ENCODE results near the gene LSAMP. TPM values are rescaled to one million over a fixed set of nuclear protein-coding genes. Genes with fewer than 3 reads are reported as not detected.

LSAMP gene
- polyA plus RNA-seq, 1 experiment: 2.7 TPM

- POLR2A ChIA-PET: no interaction called here
- H3K36me3 ChIP-seq (ENCODE audit: control insufficient read depth, insufficient read depth, low read length): no peaks in the 10 kb centered on the region
- no peak overlapping the region for H3K4me3 ChIP-seq (ENCODE audit: low read depth, low read length)
- CTCF ChIA-PET: interaction anchor here (0.6 kb wide), 1 partner anchor 317 kb away, joined by 5 read pairs; no protein-coding TSS in a partner anchor
- H3K27me3 ChIP-seq (ENCODE audit: control insufficient read depth, insufficient read depth, low read length): no peaks in the 10 kb centered on the region
- no peak for TF ChIP-seq CTCF (IDR thresholded peaks at IDR 0.05; ENCODE audit: insufficient read depth, low read depth, low read length)
- no peak for DNase-seq (ENCODE audit: low read depth)
Observed at GRCh38 chr3:116186049-116186448, 259.2 kb downstream of the LSAMP start.

DNA sequence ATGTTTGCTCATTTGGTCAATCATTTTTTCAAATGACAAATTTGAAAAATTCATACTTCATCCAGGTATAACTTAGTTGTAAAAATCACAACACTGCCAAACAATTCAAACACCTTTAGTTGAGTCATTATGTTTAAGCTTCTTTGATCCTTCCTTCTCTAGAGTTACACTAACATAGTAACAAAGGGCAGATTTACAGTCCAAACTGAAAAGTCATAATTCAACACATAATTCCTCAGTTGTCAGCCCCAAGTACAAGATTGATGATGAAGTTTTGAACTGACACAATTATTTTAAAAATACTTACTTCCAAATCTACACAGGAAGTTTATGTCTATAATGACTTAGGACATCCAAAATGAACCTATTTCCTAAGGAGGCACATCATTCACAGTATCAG, 264.1 kb downstream of the LSAMP start:
- H3K27me3 ChIP-seq (ENCODE audit: control insufficient read depth, insufficient read depth, low read length): no peaks in the 10 kb centered on the region
- H3K36me3 ChIP-seq (ENCODE audit: control insufficient read depth, insufficient read depth, low read length): no peaks in the 10 kb centered on the region
- CTCF ChIA-PET: no interaction called here
- no peak overlapping the region for H3K4me3 ChIP-seq (ENCODE audit: low read depth, low read length)
- no peak for TF ChIP-seq CTCF (IDR thresholded peaks at IDR 0.05; ENCODE audit: insufficient read depth, low read depth, low read length)
- no peak for DNase-seq (ENCODE audit: low read depth)
- POLR2A ChIA-PET: no interaction called here

DNA sequence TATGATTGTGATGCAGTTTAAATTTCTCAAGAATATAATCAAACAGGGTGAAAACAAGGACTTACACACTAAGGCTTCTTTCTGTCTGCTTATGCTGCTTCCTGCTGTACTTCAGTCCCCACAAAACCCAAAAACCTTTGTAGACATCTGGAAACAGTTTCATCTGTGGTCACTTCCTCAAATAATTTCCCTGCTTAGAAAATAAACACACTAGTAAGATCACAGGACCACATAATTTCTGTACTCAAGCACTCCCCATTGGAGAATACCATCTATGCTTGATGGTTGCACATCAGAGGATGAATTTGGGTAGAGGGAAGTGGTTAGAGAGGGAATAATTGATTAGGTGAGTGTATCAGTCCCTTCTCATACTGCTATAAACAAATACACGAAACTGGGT, 266.2 kb downstream of the LSAMP start:
- CTCF ChIA-PET: no interaction called here
- Histone ChIP-seq H3K27me3 (ENCODE audit: control insufficient read depth, insufficient read depth, low read length) (no peaks in the 10 kb centered on the region), H3K36me3 (ENCODE audit: control insufficient read depth, insufficient read depth, low read length) (no peaks in the 10 kb centered on the region), H3K4me3 (ENCODE audit: low read depth, low read length) (no peak overlapping the region)
- no peak for TF ChIP-seq CTCF (IDR thresholded peaks at IDR 0.05; ENCODE audit: insufficient read depth, low read depth, low read length)
- DNase-seq (ENCODE audit: low read depth): peak; percentile 61
- POLR2A ChIA-PET: no interaction called here

GRCh38 chr3:116176974-116177555, 268.2 kb downstream of the LSAMP start:
- CTCF ChIA-PET: no interaction called here
- no peak overlapping the region for H3K4me3 ChIP-seq (ENCODE audit: low read depth, low read length)
- TF ChIP-seq CTCF (IDR thresholded peaks at IDR 0.05; ENCODE audit: insufficient read depth, low read depth, low read length): no peak
- POLR2A ChIA-PET: no interaction called here
- DNase-seq (ENCODE audit: low read depth): no peak
- H3K27me3 ChIP-seq (ENCODE audit: control insufficient read depth, insufficient read depth, low read length): no peaks in the 10 kb centered on the region
- H3K36me3 ChIP-seq (ENCODE audit: control insufficient read depth, insufficient read depth, low read length): no peaks in the 10 kb centered on the region

- Histone ChIP-seq H3K4me3 (ENCODE audit: low read depth, low read length) (no peak overlapping the region), H3K36me3 (ENCODE audit: control insufficient read depth, insufficient read depth, low read length) (no peaks in the 10 kb centered on the region), H3K27me3 (ENCODE audit: control insufficient read depth, insufficient read depth, low read length) (no peaks in the 10 kb centered on the region)
- DNase-seq (ENCODE audit: low read depth): no peak
- no peak for TF ChIP-seq CTCF (IDR thresholded peaks at IDR 0.05; ENCODE audit: insufficient read depth, low read depth, low read length)
- CTCF ChIA-PET: no interaction called here
- POLR2A ChIA-PET: interaction anchor here (0.6 kb wide), 1 partner anchor 76 kb away, joined by 10 read pairs; no protein-coding TSS in a partner anchor
Observed at GRCh38 chr3:116166121-116166520, 279.2 kb downstream of the LSAMP start.
